ENCODE data around the gene MED8.
"Not testable (repeated sequence)": the region's sequence is repeated elsewhere in the genome, so short reads cannot be mapped to it uniquely, and the experiment has no call there.

Gene MED8

GRCh38 chr1:43382027-43382779 is 7.4 kb downstream of the MED8 start:
- DNase-seq: no peak

DNA sequence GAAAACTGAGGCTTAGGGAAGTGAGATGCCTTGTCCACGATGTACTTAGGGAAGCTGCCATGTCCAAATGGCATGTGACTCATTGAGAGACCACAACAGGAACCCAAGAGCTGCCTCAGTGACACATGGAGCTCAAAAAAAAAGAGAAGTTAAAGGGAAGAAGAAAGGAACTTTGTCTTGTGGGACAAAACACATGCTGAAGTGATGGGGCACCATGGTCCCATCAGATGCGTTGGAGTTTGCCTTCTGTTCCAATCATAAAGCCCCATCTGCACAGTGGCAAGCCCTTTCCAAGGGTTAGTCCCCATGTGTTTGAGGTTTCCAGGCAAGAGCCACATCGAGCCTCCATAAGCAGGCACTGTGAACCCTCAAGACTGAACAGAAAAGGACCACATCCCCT is 8.0 kb downstream of the MED8 start:
- DNase-seq: no peak

GRCh38 chr1:43379476-43379875 is 10.1 kb downstream of the MED8 start:
- no peak for DNase-seq

GRCh38 chr1:43377831-43378230 is 11.8 kb downstream of the MED8 start:
- DNase-seq: no peak

GRCh38 chr1:43376723-43377235 is 12.8 kb downstream of the MED8 start:
- DNase-seq: no peak

GRCh38 chr1:43373066-43373940 is 16.3 kb downstream of the MED8 start:
- no peak for DNase-seq

DNA sequence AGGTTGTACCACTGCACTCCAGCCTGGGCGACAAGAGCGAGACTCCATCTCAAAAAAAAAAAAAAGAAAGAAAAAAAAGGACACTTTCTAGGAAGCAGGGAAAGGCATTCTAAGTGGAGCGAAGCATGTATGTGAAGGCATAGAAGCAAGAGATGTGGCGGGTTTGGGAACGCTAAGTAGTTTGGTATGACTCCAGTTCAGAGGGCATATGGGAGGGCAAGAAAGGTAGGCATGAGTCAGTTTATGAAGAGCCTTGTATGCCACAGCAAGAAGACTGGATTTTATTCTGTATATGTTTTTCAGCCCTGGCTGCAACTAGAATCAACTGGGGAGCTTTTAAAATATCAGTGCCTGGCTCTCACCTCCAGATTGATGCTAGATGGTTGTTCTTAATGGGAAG is 17.4 kb downstream of the MED8 start:
- DNase-seq: no peak

- no peak for DNase-seq
Measured at GRCh38 chr1:43370564-43370963, 19.0 kb downstream of the MED8 start.

- not testable (repeated sequence) for DNase-seq
Measured at GRCh38 chr1:43369779-43370178, 19.8 kb downstream of the MED8 start.

- DNase-seq: no peak
Measured at GRCh38 chr1:43368646-43369020, 21.0 kb downstream of the MED8 start.

DNA sequence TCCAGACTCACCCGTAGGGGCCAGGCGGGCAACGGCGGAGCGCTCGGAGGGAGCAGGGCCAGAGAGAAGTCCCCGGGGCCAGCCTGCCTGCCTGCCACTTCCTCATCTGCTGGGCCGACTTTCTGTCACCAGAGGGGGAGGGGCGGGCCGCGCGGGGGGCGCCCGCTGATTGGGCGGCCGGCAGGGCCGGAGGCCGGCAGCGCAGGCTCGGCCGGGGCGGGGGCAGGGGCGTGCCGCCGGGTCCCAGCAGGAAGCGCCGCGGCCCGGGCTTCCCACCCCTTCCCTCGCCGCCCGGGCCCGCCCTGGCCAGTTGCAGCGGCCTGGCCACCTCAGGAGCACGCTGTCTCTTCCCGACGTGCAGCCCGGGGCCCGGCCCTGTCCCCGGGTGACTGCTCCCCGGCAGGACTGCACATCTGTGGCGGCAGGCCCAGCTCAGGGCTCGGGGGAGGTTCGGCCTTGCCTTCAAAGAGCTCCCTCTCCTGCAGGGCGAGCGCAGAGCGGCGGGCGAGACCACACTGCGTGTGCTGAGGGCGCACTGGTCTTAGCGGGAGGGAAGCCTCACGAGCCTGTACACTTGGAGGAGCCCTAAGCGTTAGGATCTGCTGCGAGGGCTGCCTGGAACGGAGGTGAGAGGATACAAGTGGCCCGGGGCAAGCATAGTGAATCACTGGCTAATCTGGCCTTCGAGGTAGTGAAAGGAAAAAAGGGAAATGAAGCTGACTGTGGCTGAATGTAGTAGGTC is 21.5 kb downstream of the MED8 start, which contains the start of gene ELOVL1:
ELOVL1 (minus strand) TSS at position 108 of the 742 bp plus-strand sequence. CDS start 2,402 bp downstream, outside the sequence.
- DNase-seq: peak; percentile 59

DNA sequence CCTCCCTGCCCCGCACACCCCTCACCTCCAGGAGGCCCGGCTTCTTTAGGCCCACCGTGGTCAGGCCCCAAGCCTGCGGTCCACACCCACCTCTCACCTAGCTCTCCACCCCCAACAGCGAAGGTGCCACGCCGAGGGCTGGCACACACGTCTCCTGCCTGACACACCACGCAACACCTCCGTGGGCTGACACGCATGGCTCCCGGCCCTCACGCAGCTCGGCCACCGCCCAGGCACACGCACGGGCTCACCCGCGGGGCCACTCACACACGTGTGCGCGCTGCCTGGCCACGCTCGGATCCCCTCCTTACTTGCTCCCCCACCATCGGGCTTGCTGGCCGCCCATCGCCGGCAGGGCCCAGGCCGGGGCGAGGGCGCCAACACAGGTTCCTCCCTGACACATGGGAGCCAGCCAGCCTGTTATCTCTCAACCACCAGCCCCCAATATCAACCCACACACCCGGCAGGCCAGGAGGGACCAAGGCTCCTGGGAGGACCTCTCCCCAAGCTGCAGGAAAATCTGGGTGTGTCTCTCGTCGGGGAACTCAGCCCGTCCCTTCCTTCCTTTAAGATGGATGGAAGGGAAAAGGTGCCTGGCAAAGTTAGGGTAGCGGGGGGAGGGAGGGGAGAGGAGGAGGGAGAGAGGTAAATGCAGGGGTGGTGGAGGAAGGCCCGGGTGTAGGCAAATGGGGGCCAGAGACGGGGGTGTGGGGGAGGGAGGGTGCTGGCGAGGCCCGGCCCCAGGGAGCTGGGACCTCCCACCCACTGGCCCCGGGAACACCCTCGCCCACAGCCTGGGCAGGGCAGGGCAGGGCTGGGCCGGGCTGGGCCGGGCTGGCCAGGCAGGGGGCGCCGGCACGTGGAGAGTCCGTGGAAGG is 22.3 kb downstream of the MED8 start:
- DNase-seq: peak; percentile 34

DNA sequence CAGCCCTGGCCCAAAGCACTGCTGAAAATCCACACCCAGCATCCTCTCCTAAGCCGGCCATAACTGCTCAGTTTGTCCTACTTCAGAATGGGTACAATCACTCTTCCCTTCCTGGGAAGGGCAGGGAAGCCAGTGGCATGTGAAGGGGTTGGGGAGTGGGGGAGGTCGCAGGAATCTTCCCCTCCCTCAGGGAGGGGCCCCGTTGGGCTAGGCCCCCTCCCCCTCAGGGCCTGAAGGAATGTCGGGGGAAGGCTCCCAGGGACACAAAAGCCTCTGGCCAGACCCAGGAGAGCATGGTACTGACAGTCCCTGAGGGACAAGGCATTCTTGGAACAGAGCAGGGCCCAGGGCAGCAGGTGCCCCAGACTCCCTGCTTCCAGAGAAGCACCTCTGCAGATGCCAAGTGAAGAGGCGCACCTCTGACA is 23.0 kb downstream of the MED8 start:
- no peak for DNase-seq

DNA sequence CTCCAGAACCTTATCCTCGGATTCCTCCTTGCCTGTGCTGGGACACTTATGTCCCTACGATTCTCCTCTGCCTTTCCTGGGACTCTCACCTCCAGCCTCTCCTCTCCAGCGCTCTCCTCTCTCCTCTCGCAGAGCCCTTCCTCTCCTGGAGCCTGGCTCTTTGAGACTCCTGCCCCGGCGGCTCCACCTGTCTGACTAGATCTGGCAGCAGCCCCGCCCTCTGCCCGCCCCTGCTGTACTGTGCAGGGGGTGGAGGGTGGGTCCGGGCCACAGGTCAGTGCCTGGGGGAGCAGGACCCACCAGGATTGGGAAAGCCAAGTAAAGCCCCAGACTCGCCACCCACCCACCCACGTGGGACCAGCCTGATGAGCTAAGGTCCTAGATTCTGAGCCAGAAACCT is 23.4 kb downstream of the MED8 start:
- DNase-seq: no peak

- no peak for DNase-seq
Measured at GRCh38 chr1:43365678-43366077, 23.9 kb downstream of the MED8 start.

GRCh38 chr1:43363935-43364525 is 25.6 kb downstream of the MED8 start:
- DNase-seq: no peak

DNA sequence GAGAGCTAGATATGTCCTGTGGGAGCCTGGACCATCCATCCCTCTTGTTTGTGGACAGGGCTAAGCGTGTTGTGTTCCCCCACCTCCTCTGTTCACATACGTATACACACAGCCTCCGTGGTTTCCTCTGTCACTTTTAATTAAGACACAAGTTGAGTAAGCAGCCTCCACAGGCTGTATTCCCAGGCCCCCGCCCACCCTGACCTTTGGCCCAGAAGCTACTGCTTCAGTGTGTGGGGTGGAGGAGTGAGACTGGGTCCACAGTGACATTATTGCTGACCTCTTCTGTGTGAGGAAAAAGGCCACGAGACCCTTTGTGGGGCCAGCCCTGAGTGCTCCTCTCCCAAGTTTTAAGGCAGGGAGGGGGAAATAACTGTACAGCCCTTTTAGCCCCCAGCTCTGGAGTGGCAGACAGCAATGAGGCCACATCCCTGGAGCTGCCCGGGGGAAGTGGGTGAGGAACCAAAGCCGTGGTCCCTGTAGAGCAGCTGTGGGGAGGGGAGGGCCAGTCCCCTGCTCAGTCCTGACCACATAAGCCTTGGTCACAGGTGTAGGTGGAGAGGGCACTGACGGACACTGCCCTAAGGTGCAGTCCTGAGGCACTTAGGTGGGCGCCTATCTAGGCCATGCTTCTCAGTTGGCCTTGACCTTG is 26.2 kb downstream of the MED8 start:
- DNase-seq: no peak

DNA sequence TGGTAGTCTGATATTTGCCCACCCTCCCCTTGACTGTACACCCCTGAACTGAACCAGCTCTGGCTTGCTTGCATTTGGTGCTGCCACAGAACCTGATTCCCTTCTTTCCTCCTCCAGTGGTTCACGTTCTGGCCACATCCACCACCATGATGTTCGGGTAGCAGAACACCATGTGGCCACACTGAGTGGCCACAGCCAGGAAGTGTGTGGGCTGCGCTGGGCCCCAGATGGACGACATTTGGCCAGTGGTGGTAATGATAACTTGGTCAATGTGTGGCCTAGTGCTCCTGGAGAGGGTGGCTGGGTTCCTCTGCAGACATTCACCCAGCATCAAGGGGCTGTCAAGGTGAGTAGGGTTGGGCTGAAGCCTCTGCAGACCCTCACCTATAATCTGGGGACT is 29.0 kb downstream of the MED8 start:
- no peak for DNase-seq

GRCh38 chr1:43359696-43360095 is 29.9 kb downstream of the MED8 start:
- DNase-seq: no peak

- peak; percentile 99 for DNase-seq
Measured at GRCh38 chr1:43358746-43359693, 30.6 kb downstream of the MED8 start, which contains the start of gene CDC20. Gene CDC20, plus strand, starts transcription at chr1:43358981. Its CDS starts 235 bp downstream, at chr1:43359216.

All from NCI-H1694 (cell line).